NAMALWA (cell line): ENCODE measurements around the gene MAGEB16.

Experiments used
- DNase-seq: peaks from one replicate; pipeline ENCODE4 v3.0.0-alpha.2; 2015; ENCODE audit warnings: low spot score

The MAGEB16 gene

GRCh38 chrX:35798042-35798441, at the start of gene MAGEB16:
TSS of gene MAGEB16 (plus strand) at chrX:35798342. CDS start at chrX:35802197, 3,855 bp downstream.
- no peak for DNase-seq

GRCh38 chrX:35773958-35774564, 24.1 kb upstream of the MAGEB16 start:
- DNase-seq, result no peak

GRCh38 chrX:35785075-35785474, 13.1 kb upstream of the MAGEB16 start:
- DNase-seq, result no peak

DNA sequence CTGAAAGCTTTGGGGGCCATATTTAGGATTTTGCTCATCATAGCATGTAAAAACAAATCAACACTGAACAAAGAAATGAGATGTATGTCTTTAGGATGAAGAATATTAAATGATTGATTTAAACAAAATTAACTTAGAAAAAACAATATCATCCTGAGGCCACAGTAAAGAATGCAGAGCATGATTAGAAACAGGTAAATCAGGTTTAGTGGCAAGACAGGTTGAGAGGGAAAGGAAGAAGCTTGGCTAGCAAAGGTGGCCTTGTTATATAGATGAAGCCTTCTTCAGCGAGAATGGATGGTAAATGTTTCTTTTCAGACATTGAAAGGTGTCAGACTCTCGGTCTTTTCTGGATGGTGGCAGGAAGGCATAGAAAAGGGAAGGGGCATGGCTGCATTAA, 11.9 kb upstream of the MAGEB16 start:
- DNase-seq, result no peak

DNA sequence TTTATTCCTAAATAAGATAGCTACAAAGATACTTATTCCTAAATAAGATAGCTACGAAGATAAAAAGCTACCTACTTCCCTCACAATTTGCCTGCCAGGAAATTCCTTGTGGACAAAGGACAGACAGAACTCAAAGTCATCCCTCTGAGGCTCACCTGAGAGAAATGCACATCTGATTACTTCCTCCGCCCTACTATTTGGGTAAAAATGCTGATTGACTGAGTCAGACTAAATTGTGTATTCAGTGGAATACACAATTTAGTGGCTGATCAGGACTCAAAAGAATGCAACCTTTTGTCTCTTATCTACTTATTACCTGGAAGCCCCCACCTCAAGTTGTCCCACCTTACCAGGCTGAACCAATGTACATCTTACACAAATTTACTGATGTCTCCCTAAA, 10.3 kb upstream of the MAGEB16 start:
- no peak for DNase-seq

GRCh38 chrX:35800474-35800873, 2.3 kb downstream of the MAGEB16 start:
- DNase-seq, result no peak

- no peak for DNase-seq
Measured at GRCh38 chrX:35809781-35810180, 11.6 kb downstream of the MAGEB16 start.

DNA sequence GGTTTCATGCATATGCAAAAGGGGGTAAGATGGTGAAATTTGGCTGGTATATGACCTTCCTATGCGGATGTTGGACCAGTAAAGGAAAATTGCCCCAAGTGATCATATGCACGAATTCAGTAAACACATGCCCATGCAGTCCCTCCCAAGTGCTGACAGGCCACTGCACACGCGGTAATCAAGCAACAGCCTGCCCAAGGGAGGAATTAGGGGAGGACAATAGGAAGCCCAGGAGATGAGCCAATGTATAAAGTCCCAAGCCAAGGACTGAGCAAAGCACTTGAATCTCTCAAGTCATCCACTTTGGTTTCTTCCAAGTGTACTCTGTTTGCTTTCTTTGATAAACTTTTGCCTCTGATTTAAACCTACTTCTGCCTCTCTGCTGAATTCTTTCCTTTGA, 21.1 kb downstream of the MAGEB16 start:
- DNase-seq, result no peak

GRCh38 chrX:35826503-35826902, 28.4 kb downstream of the MAGEB16 start:
- no peak for DNase-seq

DNA sequence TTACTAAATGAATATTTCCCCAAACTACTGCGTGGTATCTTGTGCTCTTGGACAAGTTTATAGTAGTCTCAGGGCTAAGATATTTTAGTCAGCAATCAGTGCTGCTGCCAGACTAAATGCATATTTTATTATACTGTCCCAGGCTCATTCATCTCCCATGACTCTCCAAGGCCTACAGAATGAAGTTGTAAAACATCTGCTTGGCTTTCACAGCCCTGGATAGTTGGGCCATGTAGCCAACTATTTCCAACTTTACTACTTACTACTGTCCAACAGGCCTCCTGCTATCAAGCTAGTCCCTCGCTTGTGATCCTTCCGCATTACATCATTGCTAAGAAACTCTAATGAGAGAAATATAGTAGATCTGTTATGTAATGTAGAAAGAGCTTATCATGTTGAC, 31.4 kb downstream of the MAGEB16 start:
- no peak for DNase-seq

GRCh38 chrX:35841872-35842271, 43.7 kb downstream of the MAGEB16 start:
- no peak for DNase-seq

DNA sequence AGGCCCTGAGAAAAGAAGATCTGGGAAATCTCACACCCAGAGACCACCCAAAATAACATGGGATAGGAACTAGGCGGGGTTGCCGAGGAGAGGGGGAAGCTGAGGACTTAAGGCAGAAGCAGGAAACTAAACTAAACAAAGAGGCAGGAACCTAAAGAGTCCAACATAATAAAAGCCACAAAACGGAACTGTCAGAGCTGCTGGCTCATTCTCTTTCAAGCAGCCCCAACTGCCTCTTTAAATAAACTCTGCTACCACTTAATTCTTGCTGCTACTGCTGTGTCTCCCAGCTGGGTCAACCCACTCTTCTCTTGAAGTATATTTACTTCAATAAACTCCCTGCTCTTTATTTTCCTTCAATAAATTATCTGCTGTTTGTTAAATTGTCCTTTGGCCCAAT, 44.5 kb downstream of the MAGEB16 start:
- no peak for DNase-seq

GRCh38 chrX:35847736-35848135, 49.6 kb downstream of the MAGEB16 start:
- no peak for DNase-seq
